SK-N-SH (cell line): Measurements from ENCODE around the gene PLET1. TPM values are rescaled to one million over a fixed set of nuclear protein-coding genes. Genes with fewer than 3 reads are reported as not detected.

Source experiments
- CTCF ChIA-PET: fragments of 300-600, 350-600 bp; formaldehyde crosslinking; extraction: SDS; loops from one replicate; lab custom pipeline; 2021; lab: Yijun Ruan, JAX
- POLR2A ChIA-PET: fragments of 350-600 bp; sonication (Branson Sonifier 250); formaldehyde crosslinking; extraction: SDS; loops from one replicate; lab custom pipeline; 2020; ENCODE audit warnings: antibody characterized with exemption, inconsistent platforms; lab: Yijun Ruan, JAX
- DNase-seq: peaks from one replicate; pipeline ENCODE4 v3.0.0; 2012
- H2AFZ ChIP-seq: fragments of 200-600 bp; sonication (generic); 2 replicates; pipeline ENCODE4 v1.8.1; 2016; ENCODE audit warnings: antibody characterized with exemption, mild to moderate bottlenecking, low read depth
- H3F3A ChIP-seq: fragments of 200-600 bp; sonication (generic); replicated peaks from 2 replicates; pipeline ENCODE3; 2016; ENCODE audit warnings: antibody characterized with exemption, mild to moderate bottlenecking; ENCODE audit not compliant: insufficient read depth
- H3K27ac ChIP-seq, 2 experiments: fragments of 200-500 bp in 1 of 2; fragments of 200-600 bp in 1 of 2; sonication (Bioruptor generic) in 1 of 2; sonication (generic), shearing (Covaris generic) in 1 of 2; 2 replicates each; pipeline versions ENCODE4 v1.5.1 to v1.6.1; 2014 to 2016; ENCODE audit warnings: low read depth in 2 of 2, inconsistent platforms in 1 of 2, low read length in 1 of 2, mild to moderate bottlenecking in 1 of 2, mixed read lengths in 1 of 2
- H3K27me3 ChIP-seq: fragments of 200-600 bp; sonication (generic), shearing (Covaris generic); 2 replicates; pipeline ENCODE4 v1.6.1; 2016; ENCODE audit warnings: mixed run types; ENCODE audit not compliant: insufficient read depth
- H3K36me3 ChIP-seq, 2 experiments: fragments of 200-500 bp in 1 of 2; fragments of 200-600 bp in 1 of 2; sonication (Bioruptor generic) in 1 of 2; sonication (generic) in 1 of 2; replicated peaks in 1 of 2; 2 replicates each; pipeline versions ENCODE3 to v1.5.1; 2014 to 2016; ENCODE audit warnings: low read length in 1 of 2, mild to moderate bottlenecking in 1 of 2; ENCODE audit not compliant: insufficient read depth in 2 of 2, control insufficient read depth in 1 of 2
- H3K4me1 ChIP-seq, 2 experiments: fragments of 200-500 bp in 1 of 2; fragments of 200-600 bp in 1 of 2; sonication (Bioruptor generic) in 1 of 2; sonication (generic), shearing (Covaris generic) in 1 of 2; 2 replicates each; pipeline versions ENCODE4 v1.5.1 to v1.6.1; 2014 to 2016; ENCODE audit warnings: low read depth in 1 of 2, low read length in 1 of 2, mixed run types in 1 of 2; ENCODE audit not compliant: insufficient read depth in 2 of 2, control insufficient read depth in 1 of 2
- H3K4me2 ChIP-seq: fragments of 200-600 bp; sonication (generic), shearing (Covaris generic); 2 replicates; pipeline ENCODE4 v1.6.1; 2017; ENCODE audit warnings: mixed run types
- H3K4me3 ChIP-seq, 2 experiments: fragments of 200-500 bp in 1 of 2; fragments of 200-600 bp in 1 of 2; sonication (Bioruptor generic) in 1 of 2; sonication (generic), shearing (Covaris generic) in 1 of 2; 2 replicates each; pipeline versions ENCODE4 v1.5.1 to v1.8.1; 2014 to 2016; ENCODE audit warnings: low read depth in 2 of 2, inconsistent platforms in 1 of 2, low read length in 1 of 2, mild to moderate bottlenecking in 1 of 2, mixed read lengths in 1 of 2, moderate library complexity in 1 of 2
- H3K79me2 ChIP-seq: fragments of 200-600 bp; sonication (generic); 2 replicates; pipeline ENCODE4 v1.8.1; 2017; ENCODE audit warnings: mild to moderate bottlenecking; ENCODE audit not compliant: insufficient read depth
- H3K9ac ChIP-seq: fragments of 200-600 bp; sonication (generic); 2 replicates; pipeline ENCODE4 v1.6.1; 2017; ENCODE audit warnings: mixed run types
- H3K9me2 ChIP-seq: fragments of 200-600 bp; sonication (generic); 2 replicates; pipeline ENCODE4 v1.6.1; 2017; ENCODE audit warnings: mixed run types
- H3K9me3 ChIP-seq: fragments of 200-600 bp; sonication (generic); 2 replicates; pipeline ENCODE4 v1.6.1; 2017; ENCODE audit warnings: mixed run types, mild to moderate bottlenecking, moderate library complexity
- H4K20me1 ChIP-seq: fragments of 200-600 bp; sonication (generic); 2 replicates; pipeline ENCODE4 v1.6.1; 2017; ENCODE audit warnings: mild to moderate bottlenecking, mixed run types; ENCODE audit not compliant: insufficient read depth
- EZH2phosphoT487 ChIP-seq: fragments of 200-600 bp; sonication (generic); IDR thresholded peaks from 2 replicates; pipeline ENCODE4 v1.6.1; 2017; ENCODE audit warnings: low read depth, mixed run types, mild to moderate bottlenecking, antibody characterized with exemption, moderate library complexity, borderline replicate concordance
- FOSL2 ChIP-seq: IDR thresholded peaks from 2 replicates; pipeline ENCODE4 v1.4.0; 2012; ENCODE audit warnings: low read depth, mild to moderate bottlenecking, moderate library complexity, borderline replicate concordance
- FOXM1 ChIP-seq: IDR thresholded peaks from 2 replicates; pipeline ENCODE4 v1.4.0; 2012; ENCODE audit warnings: low read depth, mild to moderate bottlenecking
- GABPA ChIP-seq: IDR thresholded peaks from 2 replicates; pipeline ENCODE4 v1.4.0; 2012; ENCODE audit warnings: low read depth, mild to moderate bottlenecking
- GATA2 ChIP-seq: sonication (generic); formaldehyde crosslinking; IDR thresholded peaks from 2 replicates; pipeline ENCODE4 v1.5.0; 2020; ENCODE audit warnings: mild to moderate bottlenecking, missing genetic modification reagents
- JUND ChIP-seq: IDR thresholded peaks from 2 replicates; pipeline ENCODE4 v1.4.0; 2012
- MEF2A ChIP-seq: IDR thresholded peaks from 2 replicates; pipeline ENCODE4 v1.4.0; 2012; ENCODE audit warnings: low read depth, borderline replicate concordance
- NFIC ChIP-seq: IDR thresholded peaks from 2 replicates; pipeline ENCODE4 v1.4.0; 2012; ENCODE audit warnings: borderline replicate concordance
- NRF1 ChIP-seq: IDR thresholded peaks from 2 replicates; pipeline ENCODE4 v1.6.1; 2012; ENCODE audit warnings: low read depth, mild to moderate bottlenecking, low read length
- PBX3 ChIP-seq: IDR thresholded peaks from 2 replicates; pipeline ENCODE4; 2012
- RCOR1 ChIP-seq: fragments of 150-350 bp; IDR thresholded peaks from 2 replicates; pipeline ENCODE4 v1.6.1; 2017; ENCODE audit warnings: antibody characterized with exemption, low read length
- RFX5 ChIP-seq: IDR thresholded peaks from 2 replicates; pipeline ENCODE4 v1.6.1; 2012; ENCODE audit warnings: mild to moderate bottlenecking, improper control_type of control experiment, low read length
- SMC3 ChIP-seq: IDR thresholded peaks from 2 replicates; pipeline ENCODE4 v1.6.1; 2012; ENCODE audit warnings: low read depth, low read length, improper control_type of control experiment
- TCF12 ChIP-seq: IDR thresholded peaks from 2 replicates; pipeline ENCODE4 v1.4.0; 2012
- TEAD4 ChIP-seq: IDR thresholded peaks from 2 replicates; pipeline ENCODE4 v1.4.0; 2012; ENCODE audit warnings: mild to moderate bottlenecking, borderline replicate concordance; ENCODE audit not compliant: insufficient read depth
- ZBTB33 ChIP-seq: IDR thresholded peaks from 2 replicates; pipeline ENCODE4 v1.4.0; 2012; ENCODE audit warnings: low read depth, borderline replicate concordance
- WGBS: methylation state at CpG from one replicate; pipeline ENCODE4 v1.1.6; 2017; ENCODE audit warnings: low lambda C conversion rate; 5-methylcytosine and 5-hydroxymethylcytosine counted together
- polyA plus RNA-seq, 3 experiments: library from polyadenylated mRNA; depleted of rRNA; stranded (reverse); fragments of >200 nt; gene quantifications; 2 replicates each; pipeline ENCODE4 v1.2.3, GENCODE V29; 2012
- TF ChIP-seq, protein P1 (sequence below): IDR thresholded peaks from 2 replicates; pipeline ENCODE4 v1.4.0; 2012; ENCODE audit warnings: low read depth
- TF ChIP-seq, protein P2 (sequence below): fragments of 200-600 bp; sonication (generic); IDR thresholded peaks from 2 replicates; pipeline ENCODE4 v1.6.1; 2017; ENCODE audit warnings: antibody characterized with exemption, mild to moderate bottlenecking, moderate library complexity
- TF ChIP-seq, protein P3 (sequence below): IDR thresholded peaks from 2 replicates; pipeline ENCODE4 v1.6.1; 2012; ENCODE audit warnings: mild to moderate bottlenecking, low read depth, low read length, moderate library complexity

PLET1 gene
- polyA plus RNA-seq, 1 of the 3 experiments (the other 2 are of a cell fraction) = not detected

DNA sequence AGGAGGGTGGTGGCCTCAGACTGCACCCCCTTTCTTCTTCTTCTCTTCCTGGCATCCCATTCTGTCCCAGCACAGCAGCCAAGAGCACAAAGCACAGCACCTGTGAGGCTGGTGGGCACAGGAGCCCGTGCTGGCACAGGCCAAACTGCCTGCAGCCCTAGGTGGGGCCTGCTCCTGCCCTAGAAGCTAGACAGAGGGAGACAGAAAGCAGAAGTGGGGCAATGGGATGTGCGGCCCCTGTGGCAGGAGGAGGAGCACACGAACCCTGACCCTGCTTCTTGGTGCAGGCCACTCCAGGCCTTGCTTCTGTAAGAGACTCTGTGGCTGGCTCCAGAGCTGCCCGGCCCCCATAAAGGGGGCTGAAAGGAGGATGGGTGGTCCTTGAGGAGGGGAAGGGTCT, 38.4 kb downstream of the PLET1 start:
- no peaks in the 10 kb centered on the region for H3F3A ChIP-seq
- H3K4me1 ChIP-seq = peaks cover 5 to 29% of the 10 kb centered on the region in 2 experiments; a peak in 3 of 4 replicates
- POLR2A ChIA-PET = no interaction called here
- no peak overlapping the region for H3K4me2 ChIP-seq
- H3K79me2 ChIP-seq = peaks cover 8% of the 10 kb centered on the region
- TF ChIP-seq FOSL2 (no peak), NFIC (no peak), TEAD4 (no peak), RFX5 (no peak), TCF12 (no peak), FOXM1 (no peak), MEF2A (no peak), PBX3 (no peak), ZBTB33 (no peak), GABPA (no peak), RCOR1 (no peak), GATA2 (CRISPR knock-in tag) (no peak), SMC3 (no peak), NRF1 (no peak), EZH2phosphoT487 (no peak), JUND (no peak)
- TF ChIP-seq, protein P1, sequence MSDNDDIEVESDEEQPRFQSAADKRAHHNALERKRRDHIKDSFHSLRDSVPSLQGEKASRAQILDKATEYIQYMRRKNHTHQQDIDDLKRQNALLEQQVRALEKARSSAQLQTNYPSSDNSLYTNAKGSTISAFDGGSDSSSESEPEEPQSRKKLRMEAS = no peak
- TF ChIP-seq, protein P2, sequence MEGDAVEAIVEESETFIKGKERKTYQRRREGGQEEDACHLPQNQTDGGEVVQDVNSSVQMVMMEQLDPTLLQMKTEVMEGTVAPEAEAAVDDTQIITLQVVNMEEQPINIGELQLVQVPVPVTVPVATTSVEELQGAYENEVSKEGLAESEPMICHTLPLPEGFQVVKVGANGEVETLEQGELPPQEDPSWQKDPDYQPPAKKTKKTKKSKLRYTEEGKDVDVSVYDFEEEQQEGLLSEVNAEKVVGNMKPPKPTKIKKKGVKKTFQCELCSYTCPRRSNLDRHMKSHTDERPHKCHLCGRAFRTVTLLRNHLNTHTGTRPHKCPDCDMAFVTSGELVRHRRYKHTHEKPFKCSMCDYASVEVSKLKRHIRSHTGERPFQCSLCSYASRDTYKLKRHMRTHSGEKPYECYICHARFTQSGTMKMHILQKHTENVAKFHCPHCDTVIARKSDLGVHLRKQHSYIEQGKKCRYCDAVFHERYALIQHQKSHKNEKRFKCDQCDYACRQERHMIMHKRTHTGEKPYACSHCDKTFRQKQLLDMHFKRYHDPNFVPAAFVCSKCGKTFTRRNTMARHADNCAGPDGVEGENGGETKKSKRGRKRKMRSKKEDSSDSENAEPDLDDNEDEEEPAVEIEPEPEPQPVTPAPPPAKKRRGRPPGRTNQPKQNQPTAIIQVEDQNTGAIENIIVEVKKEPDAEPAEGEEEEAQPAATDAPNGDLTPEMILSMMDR = no peak
- TF ChIP-seq, protein P3, sequence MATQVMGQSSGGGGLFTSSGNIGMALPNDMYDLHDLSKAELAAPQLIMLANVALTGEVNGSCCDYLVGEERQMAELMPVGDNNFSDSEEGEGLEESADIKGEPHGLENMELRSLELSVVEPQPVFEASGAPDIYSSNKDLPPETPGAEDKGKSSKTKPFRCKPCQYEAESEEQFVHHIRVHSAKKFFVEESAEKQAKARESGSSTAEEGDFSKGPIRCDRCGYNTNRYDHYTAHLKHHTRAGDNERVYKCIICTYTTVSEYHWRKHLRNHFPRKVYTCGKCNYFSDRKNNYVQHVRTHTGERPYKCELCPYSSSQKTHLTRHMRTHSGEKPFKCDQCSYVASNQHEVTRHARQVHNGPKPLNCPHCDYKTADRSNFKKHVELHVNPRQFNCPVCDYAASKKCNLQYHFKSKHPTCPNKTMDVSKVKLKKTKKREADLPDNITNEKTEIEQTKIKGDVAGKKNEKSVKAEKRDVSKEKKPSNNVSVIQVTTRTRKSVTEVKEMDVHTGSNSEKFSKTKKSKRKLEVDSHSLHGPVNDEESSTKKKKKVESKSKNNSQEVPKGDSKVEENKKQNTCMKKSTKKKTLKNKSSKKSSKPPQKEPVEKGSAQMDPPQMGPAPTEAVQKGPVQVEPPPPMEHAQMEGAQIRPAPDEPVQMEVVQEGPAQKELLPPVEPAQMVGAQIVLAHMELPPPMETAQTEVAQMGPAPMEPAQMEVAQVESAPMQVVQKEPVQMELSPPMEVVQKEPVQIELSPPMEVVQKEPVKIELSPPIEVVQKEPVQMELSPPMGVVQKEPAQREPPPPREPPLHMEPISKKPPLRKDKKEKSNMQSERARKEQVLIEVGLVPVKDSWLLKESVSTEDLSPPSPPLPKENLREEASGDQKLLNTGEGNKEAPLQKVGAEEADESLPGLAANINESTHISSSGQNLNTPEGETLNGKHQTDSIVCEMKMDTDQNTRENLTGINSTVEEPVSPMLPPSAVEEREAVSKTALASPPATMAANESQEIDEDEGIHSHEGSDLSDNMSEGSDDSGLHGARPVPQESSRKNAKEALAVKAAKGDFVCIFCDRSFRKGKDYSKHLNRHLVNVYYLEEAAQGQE = no peak
- TF ChIP-seq, all 33 proteins: peak for 0
- CTCF ChIA-PET = interaction anchor here (1.0 to 17.1 kb wide), 5 partner anchors 14 to 1067 kb away, joined by 3 to 620 read pairs (median 7); partner anchors contain the start of gene PLET1
- no peak for DNase-seq
- no peaks in the 10 kb centered on the region for H3K27me3 ChIP-seq
- no peaks in the 10 kb centered on the region for H3K36me3 ChIP-seq
- 90% methylated on average over 3 of the region's 4 CpGs for WGBS
- H3K4me3 ChIP-seq = no peak overlapping the region
- H4K20me1 ChIP-seq = no peaks in the 10 kb centered on the region
- H3K27ac ChIP-seq = no peak overlapping the region; a peak in 1 of 4 replicates
- no peaks in the 10 kb centered on the region for H3K9me3 ChIP-seq
- H3K9me2 ChIP-seq = no peaks in the 10 kb centered on the region
- no peak overlapping the region for H3K9ac ChIP-seq
- H2AFZ ChIP-seq = no peak overlapping the region
